CD14-positive monocyte (primary cell): ENCODE measurements around the gene SCUBE2. TPM values are rescaled to one million over a fixed set of nuclear protein-coding genes. Genes with fewer than 3 reads are reported as not detected.

ENCODE experiments used
- DNase-seq, 3 donors: peaks; one replicate each; pipeline ENCODE4 v3.0.0-alpha.2; 2011 to 2022
- H2AFZ ChIP-seq: 2 replicates; pipeline ENCODE4 v1.6.0; 2012; ENCODE audit warnings: mild to moderate bottlenecking, low read depth, low read length, inconsistent platforms; ENCODE audit not compliant: insufficient read depth, poor library complexity, severe bottlenecking
- H3K27ac ChIP-seq, 2 donors: 1 replicate in 1 of 2; 2 replicates in 1 of 2; pipeline ENCODE4 v1.5.1; 2012 to 2013; ENCODE audit warnings: low read length in 2 of 2, control low read depth in 1 of 2, inconsistent platforms in 1 of 2, low read depth in 1 of 2, mild to moderate bottlenecking in 1 of 2
- H3K27me3 ChIP-seq, 2 donors: one replicate each; pipeline versions ENCODE4 v1.6.0 to v1.6.1; 2011 to 2013; ENCODE audit warnings: low read length in 2 of 2; ENCODE audit not compliant: control insufficient read depth in 2 of 2, insufficient read depth in 2 of 2
- H3K36me3 ChIP-seq, 2 donors: replicated peaks in 1 of 2; 1 replicate in 1 of 2; 2 replicates in 1 of 2; pipeline versions ENCODE4 v1.5.1 to v1.6.1; 2012 to 2013; ENCODE audit warnings: low read length in 2 of 2, control low read depth in 1 of 2, inconsistent platforms in 1 of 2, mild to moderate bottlenecking in 1 of 2; ENCODE audit not compliant: insufficient read depth in 2 of 2, control insufficient read depth in 1 of 2
- H3K4me1 ChIP-seq, 2 donors: 1 replicate in 1 of 2; 2 replicates in 1 of 2; pipeline versions ENCODE4 v1.5.1 to v1.6.1; 2012 to 2013; ENCODE audit warnings: low read length in 2 of 2, control low read depth in 1 of 2, inconsistent platforms in 1 of 2, mild to moderate bottlenecking in 1 of 2, moderate library complexity in 1 of 2; ENCODE audit not compliant: insufficient read depth in 2 of 2, control insufficient read depth in 1 of 2
- H3K4me2 ChIP-seq: replicated peaks from 2 replicates; pipeline ENCODE3; 2012; ENCODE audit warnings: low read length, moderate library complexity, mild to moderate bottlenecking; ENCODE audit not compliant: poor library complexity, severe bottlenecking; ENCODE audit errors: extremely low read depth
- H3K4me3 ChIP-seq, 3 experiments: fragments of 200-600 bp in 1 of 3; sonication (generic) in 1 of 3; replicated peaks in 1 of 3; 1 replicate in 2 of 3; 2 replicates in 1 of 3; pipeline ENCODE4 v1.5.1; 2011 to 2013; ENCODE audit warnings: low read length in 3 of 3, mild to moderate bottlenecking in 3 of 3, control low read depth in 2 of 3, low read depth in 2 of 3, inconsistent platforms in 1 of 3, moderate library complexity in 1 of 3
- H3K79me2 ChIP-seq: 2 replicates; pipeline ENCODE4 v1.6.0; 2012; ENCODE audit warnings: mild to moderate bottlenecking, control low read depth, inconsistent platforms, low read length, moderate library complexity; ENCODE audit not compliant: insufficient read depth
- H3K9ac ChIP-seq: 2 replicates; pipeline ENCODE4 v1.6.0; 2017; ENCODE audit warnings: low read length, mild to moderate bottlenecking; ENCODE audit not compliant: insufficient read depth, poor library complexity, severe bottlenecking
- H3K9me3 ChIP-seq, 2 donors: replicated peaks in 1 of 2; 1 replicate in 1 of 2; 2 replicates in 1 of 2; pipeline versions ENCODE4 v1.5.1 to v1.6.1; 2012 to 2013; ENCODE audit warnings: low read length in 2 of 2, control low read depth in 1 of 2; ENCODE audit not compliant: control insufficient read depth in 1 of 2, insufficient read depth in 1 of 2
- H4K20me1 ChIP-seq: 2 replicates; pipeline ENCODE4 v1.6.0; 2012; ENCODE audit warnings: mild to moderate bottlenecking, low read length, control low read depth, moderate library complexity; ENCODE audit not compliant: insufficient read depth
- H3K27ac Mint-ChIP-seq, 7 donors: one replicate each; pipeline ENCODE4 v1.8.0; 2020; ENCODE audit warnings: mild to moderate bottlenecking in 7 of 7, mixed read lengths in 7 of 7, moderate library complexity in 6 of 7, inconsistent platforms in 2 of 7
- H3K27me3 Mint-ChIP-seq, 3 donors: one replicate each; pipeline ENCODE4 v1.8.0; 2021 to 2022; ENCODE audit warnings: low read depth in 3 of 3, mild to moderate bottlenecking in 3 of 3, mixed read lengths in 3 of 3, moderate library complexity in 3 of 3, inconsistent platforms in 1 of 3
- H3K36me3 Mint-ChIP-seq, 2 donors: one replicate each; pipeline ENCODE4 v1.8.0; 2020; ENCODE audit warnings: mixed read lengths in 2 of 2, inconsistent platforms in 1 of 2, mild to moderate bottlenecking in 1 of 2
- H3K4me1 Mint-ChIP-seq: one replicate; pipeline ENCODE4 v1.8.0; 2020; ENCODE audit warnings: mild to moderate bottlenecking, mixed read lengths
- H3K4me3 Mint-ChIP-seq, 2 donors: one replicate each; pipeline ENCODE4 v1.8.0; 2020; ENCODE audit warnings: mild to moderate bottlenecking in 2 of 2, mixed read lengths in 2 of 2, moderate library complexity in 1 of 2
- H3K9me3 Mint-ChIP-seq, 7 donors: one replicate each; pipeline ENCODE4 v1.8.0; 2020 to 2022; ENCODE audit warnings: mixed read lengths in 7 of 7, mild to moderate bottlenecking in 6 of 7, moderate library complexity in 6 of 7, inconsistent platforms in 2 of 7
- CTCF ChIP-seq: fragments of 200-600 bp; IDR thresholded peaks from one replicate; pipeline ENCODE4 v1.8.0; 2022; ENCODE audit warnings: antibody characterized with exemption, mild to moderate bottlenecking
- WGBS: methylation state at CpG from one replicate; pipeline ENCODE4 v1.1.5; 2013; ENCODE audit warnings: missing lambda C conversion rate; ENCODE audit not compliant: insufficient coverage; 5-methylcytosine and 5-hydroxymethylcytosine counted together
- intact Hi-C, 2 donors: fragments of 100-400 bp; cut with micrococcal nuclease; formaldehyde crosslinking; loops; one replicate each; pipeline versions ENCODE4 v1.15.0 to v1.15.1; 2023
- polyA plus RNA-seq, 3 donors: library from polyadenylated mRNA; depleted of rRNA in 1 of 3; unstranded in 2 of 3; stranded (reverse) in 1 of 3; fragments of 300-500 nt in 2 of 3; fragments of >200 nt in 1 of 3; fragmentation: Illumina TruSeq in 2 of 3; gene quantifications; 1 replicate in 2 of 3; 2 replicates in 1 of 3; pipeline ENCODE4 v1.2.3, GENCODE V29; 2012 to 2021
- small RNA-seq: library from RNA; depleted of rRNA; stranded (forward); fragments of <200 nt; gene quantifications from one replicate; pipeline ENCODE3, GENCODE V24; 2012; ENCODE audit warnings: low read depth; ENCODE audit not compliant: insufficient read length

The SCUBE2 gene
- polyA plus RNA-seq, 3 donors = 0.21 to 0.36 TPM; not detected in 1

- H3K4me3 Mint-ChIP-seq = no peak overlapping the region
- Histone ChIP-seq H3K9me3 (no peaks in the 10 kb centered on the region), H3K4me3 (no peak overlapping the region), H3K9ac (no peak overlapping the region), H2AFZ (no peak overlapping the region), H3K4me2 (no peak overlapping the region), H3K79me2 (no peaks in the 10 kb centered on the region), H3K27ac (no peak overlapping the region), H3K4me1 (no peaks in the 10 kb centered on the region), H3K36me3 (no peaks in the 10 kb centered on the region), H4K20me1 (no peaks in the 10 kb centered on the region), H3K27me3 (no peaks in the 10 kb centered on the region)
- TF ChIP-seq CTCF = no peak
- intact Hi-C loops = no loop called here
- peaks cover 0 to 3% (median 1%) of the 10 kb centered on the region in 3 donors for H3K27me3 Mint-ChIP-seq
- H3K36me3 Mint-ChIP-seq = peaks cover 0 to 6% of the 10 kb centered on the region in 2 donors
- 100% methylated on average over 1 of the region's 2 CpGs for WGBS
- DNase-seq = no peak
- peaks cover 10% of the 10 kb centered on the region for H3K4me1 Mint-ChIP-seq
- no peak overlapping the region for H3K27ac Mint-ChIP-seq
- H3K9me3 Mint-ChIP-seq = no peaks in the 10 kb centered on the region
Observed at GRCh38 chr11:8971196-8971923, 120.0 kb downstream of the SCUBE2 start.

Small RNA genes within 50 kb of the gene (small RNA-seq; reads per million reads assigned to genes)
- gene MIR5691 = not detected

Other genes with a start within 250 kb of the SCUBE2 start
- gene AKIP1, start 180.4 kb downstream of the SCUBE2 start, polyA plus RNA-seq = 10 to 100 TPM in 2 of 3 donors, 1 to 10 TPM in 1; 8.7 to 18.9 (median 18.7) TPM
- gene C11orf16, start 158.7 kb downstream of the SCUBE2 start, polyA plus RNA-seq = not detected
- not detected for gene ASCL3, start 148.6 kb downstream of the SCUBE2 start, polyA plus RNA-seq
- gene TMEM9B, start 127.2 kb downstream of the SCUBE2 start, polyA plus RNA-seq = 100 to 1,000 TPM in 2 of 3 donors, 10 to 100 TPM in 1; 25.5 to 149 (median 141) TPM
- gene NRIP3, start 87.6 kb downstream of the SCUBE2 start, polyA plus RNA-seq = 1 to 10 TPM in 2 of 3 donors, under 1 TPM in 1; 0.28 to 4.8 (median 1.0) TPM
- 100 to 1,000 TPM in 1 of 3 donors, 10 to 100 TPM in 2; 24.4 to 291 (median 37.5) TPM for gene DENND5A, start 173.8 kb upstream of the SCUBE2 start, polyA plus RNA-seq
- gene TMEM41B, start 223.0 kb upstream of the SCUBE2 start, polyA plus RNA-seq = 10 to 100 TPM in 1 of 3 donors, 1 to 10 TPM in 2; 5.5 to 11.3 (median 5.9) TPM